Activated gamma-delta T cell (primary cell): Measurements from ENCODE around the gene TIMD4.

Source experiments
- DNase-seq: peaks from one replicate; lab custom pipeline; 2025; lab: John Stamatoyannopoulos, UW

Gene TIMD4

GRCh38 chr5:156922207-156922792 is 40.7 kb downstream of the TIMD4 start:
- DNase-seq, result no peak

- no peak for DNase-seq
Measured at GRCh38 chr5:156920861-156921431, 42.1 kb downstream of the TIMD4 start.

- no peak for DNase-seq
Measured at GRCh38 chr5:156920042-156920860, 42.8 kb downstream of the TIMD4 start.

- DNase-seq, result no peak
Measured at GRCh38 chr5:156918311-156918845, 44.6 kb downstream of the TIMD4 start.

GRCh38 chr5:156914371-156914737 is 48.7 kb downstream of the TIMD4 start:
- DNase-seq, result no peak

- no peak for DNase-seq
Measured at GRCh38 chr5:156913719-156914370, 49.2 kb downstream of the TIMD4 start.

GRCh38 chr5:156913355-156913718 is 49.7 kb downstream of the TIMD4 start:
- no peak for DNase-seq

GRCh38 chr5:156912869-156913268 is 50.2 kb downstream of the TIMD4 start:
- no peak for DNase-seq

GRCh38 chr5:156909180-156909579 is 53.8 kb downstream of the TIMD4 start:
- no peak for DNase-seq

- DNase-seq, result no peak
Measured at GRCh38 chr5:156907667-156908066, 55.4 kb downstream of the TIMD4 start.

- no peak for DNase-seq
Measured at GRCh38 chr5:156906807-156907206, 56.2 kb downstream of the TIMD4 start.

- no peak for DNase-seq
Measured at GRCh38 chr5:156896546-156896945, 66.5 kb downstream of the TIMD4 start.

- no peak for DNase-seq
Measured at GRCh38 chr5:156893517-156893916, 69.5 kb downstream of the TIMD4 start.

GRCh38 chr5:156892864-156893263 is 70.2 kb downstream of the TIMD4 start:
- DNase-seq, result no peak

- DNase-seq, result no peak
Measured at GRCh38 chr5:156892223-156892622, 70.8 kb downstream of the TIMD4 start.

- DNase-seq, result no peak
Measured at GRCh38 chr5:156888520-156888919, 74.5 kb downstream of the TIMD4 start.

GRCh38 chr5:156883316-156883875 is 79.6 kb downstream of the TIMD4 start:
- no peak for DNase-seq

- no peak for DNase-seq
Measured at GRCh38 chr5:156879665-156880285, 83.3 kb downstream of the TIMD4 start.

- DNase-seq, result no peak
Measured at GRCh38 chr5:156871212-156871611, 91.8 kb downstream of the TIMD4 start.

GRCh38 chr5:156870498-156870839 is 92.6 kb downstream of the TIMD4 start:
- DNase-seq, result no peak
